ENCODE results near the gene BTC.

GRCh38 chr4:74796631-74797030 lies 2.3 kb upstream of the BTC start:
- TF ChIP-seq, protein P1, sequence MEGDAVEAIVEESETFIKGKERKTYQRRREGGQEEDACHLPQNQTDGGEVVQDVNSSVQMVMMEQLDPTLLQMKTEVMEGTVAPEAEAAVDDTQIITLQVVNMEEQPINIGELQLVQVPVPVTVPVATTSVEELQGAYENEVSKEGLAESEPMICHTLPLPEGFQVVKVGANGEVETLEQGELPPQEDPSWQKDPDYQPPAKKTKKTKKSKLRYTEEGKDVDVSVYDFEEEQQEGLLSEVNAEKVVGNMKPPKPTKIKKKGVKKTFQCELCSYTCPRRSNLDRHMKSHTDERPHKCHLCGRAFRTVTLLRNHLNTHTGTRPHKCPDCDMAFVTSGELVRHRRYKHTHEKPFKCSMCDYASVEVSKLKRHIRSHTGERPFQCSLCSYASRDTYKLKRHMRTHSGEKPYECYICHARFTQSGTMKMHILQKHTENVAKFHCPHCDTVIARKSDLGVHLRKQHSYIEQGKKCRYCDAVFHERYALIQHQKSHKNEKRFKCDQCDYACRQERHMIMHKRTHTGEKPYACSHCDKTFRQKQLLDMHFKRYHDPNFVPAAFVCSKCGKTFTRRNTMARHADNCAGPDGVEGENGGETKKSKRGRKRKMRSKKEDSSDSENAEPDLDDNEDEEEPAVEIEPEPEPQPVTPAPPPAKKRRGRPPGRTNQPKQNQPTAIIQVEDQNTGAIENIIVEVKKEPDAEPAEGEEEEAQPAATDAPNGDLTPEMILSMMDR (IDR thresholded peaks at IDR 0.05): no peak
- no peak for TF ChIP-seq POLR2AphosphoS5 (IDR thresholded peaks at IDR 0.05)

Data from transverse colon (tissue), 4 donors.